SU-DHL-6 (cell line): ENCODE results near the gene SERPIND1.
"Not testable (repeated sequence)": the region's sequence is repeated elsewhere in the genome, so short reads cannot be mapped to it uniquely, and the experiment has no call there.

Experiments
- CTCF ChIP-seq: fragments of 200-600 bp; sonication (generic); IDR thresholded peaks from one replicate; pipeline ENCODE4 v1.5.1; 2017; ENCODE audit warnings: antibody characterized with exemption, mild to moderate bottlenecking, low read length, moderate library complexity; ENCODE audit not compliant: insufficient read depth, poor library complexity, severe bottlenecking
- EZH2phosphoT487 ChIP-seq: fragments of 200-600 bp; sonication (generic), shearing (Covaris generic); conservative IDR thresholded peaks from 2 replicates; pipeline ENCODE4 v1.6.1; 2018; ENCODE audit warnings: mild to moderate bottlenecking, antibody characterized with exemption, low read length, moderate library complexity, mixed read lengths

GRCh38 chr22:20732431-20732830 is 41.5 kb upstream of the SERPIND1 start:
- not testable (repeated sequence) for TF ChIP-seq CTCF, EZH2phosphoT487
